Epidermal melanocyte (primary cell): ENCODE results near the gene MALSU1.
"Not testable (repeated sequence)": the region's sequence is repeated elsewhere in the genome, so short reads cannot be mapped to it uniquely, and the experiment has no call there.

ENCODE experiments used
- DNase-seq: peaks from one replicate; pipeline ENCODE4 v3.0.0; 2011; ENCODE audit warnings: low spot score; ENCODE audit not compliant: insufficient read length

The MALSU1 gene

DNA sequence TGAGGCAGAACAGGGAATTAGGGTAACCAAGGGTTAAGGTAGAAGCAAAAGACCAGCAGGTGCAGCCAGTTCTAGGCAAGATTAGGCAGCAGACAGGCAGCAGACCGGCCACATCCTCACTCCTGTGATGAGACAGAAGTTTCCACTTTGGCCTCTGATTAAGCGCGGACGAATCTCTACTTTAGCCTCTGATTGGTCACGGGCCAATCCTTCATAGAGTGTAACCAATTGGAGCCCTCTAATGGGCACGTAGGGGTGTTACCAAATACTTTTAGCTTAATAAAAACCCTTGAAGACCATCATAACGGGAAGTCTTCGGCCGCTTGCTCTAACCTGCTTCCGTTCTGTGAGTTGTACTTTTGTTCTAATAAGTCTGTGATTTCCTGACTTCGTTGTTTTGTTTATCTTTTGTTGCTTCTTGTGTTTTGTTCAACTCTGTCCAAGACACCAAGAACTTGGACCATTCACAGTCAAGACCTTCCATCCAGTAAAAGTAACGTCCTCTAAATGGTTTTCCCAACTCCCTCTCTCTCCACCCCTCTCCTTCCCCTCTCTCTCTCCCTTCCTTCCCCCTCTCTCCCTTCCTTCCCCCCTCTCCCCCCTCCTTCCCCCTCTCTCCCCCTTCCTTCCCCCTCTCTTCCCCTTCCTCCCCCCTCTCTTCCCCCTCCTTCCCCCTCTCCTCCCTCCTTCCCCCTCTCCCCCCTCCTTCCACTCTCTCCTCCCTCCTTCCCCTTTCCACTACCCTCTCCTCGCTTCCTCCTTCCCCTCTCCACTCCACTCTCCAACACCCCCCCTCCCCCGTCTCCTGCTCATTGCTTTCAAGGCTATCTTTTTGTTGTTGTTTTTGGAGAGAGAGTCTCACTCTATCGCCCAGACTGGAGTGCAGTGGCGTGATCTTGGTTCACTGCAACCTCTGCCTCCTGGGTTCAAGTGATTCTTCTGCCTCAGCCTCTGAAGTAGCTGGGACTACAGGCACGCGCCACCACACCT, 13.2 kb upstream of the MALSU1 start:
- no peak for DNase-seq

DNA sequence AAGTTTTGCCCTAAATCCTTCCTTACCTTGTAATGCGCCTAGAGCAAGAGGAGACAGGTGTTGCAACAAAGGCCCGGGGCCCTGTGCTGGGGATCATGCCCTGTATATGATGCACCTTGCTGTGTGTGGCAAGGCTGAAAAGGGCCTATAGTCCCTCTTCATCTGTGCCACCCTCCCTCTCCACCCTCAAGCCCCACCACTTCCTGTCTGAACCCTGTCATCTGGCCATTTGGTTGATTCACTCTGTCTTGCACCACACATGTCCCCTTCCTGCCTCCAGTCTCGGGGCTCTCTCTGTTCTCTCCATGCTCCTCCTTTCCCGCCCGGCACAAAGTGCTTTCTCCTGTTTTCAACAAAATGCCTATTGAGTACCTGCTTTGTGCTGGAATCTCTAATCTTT, 11.5 kb upstream of the MALSU1 start:
- no peak for DNase-seq

DNA sequence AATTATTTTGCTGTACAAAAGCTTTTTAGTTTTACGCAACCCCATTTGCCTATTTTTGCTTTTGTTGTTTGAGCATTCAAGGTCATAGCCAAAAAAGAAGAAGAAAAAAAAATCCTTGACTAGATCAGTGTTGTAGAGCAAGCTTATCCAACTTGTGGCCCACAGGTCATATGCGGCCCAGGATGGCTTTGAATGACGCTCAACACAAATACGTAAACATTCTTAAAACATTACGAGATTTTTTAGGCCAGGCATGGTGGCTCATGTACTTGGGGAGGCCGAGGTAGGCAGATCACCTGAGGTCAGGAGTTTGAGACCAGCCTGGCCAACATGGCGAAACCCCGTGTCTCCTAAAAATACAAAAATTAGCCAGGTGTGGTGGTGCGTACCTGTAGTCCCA, 8.1 kb upstream of the MALSU1 start:
- no peak for DNase-seq

DNA sequence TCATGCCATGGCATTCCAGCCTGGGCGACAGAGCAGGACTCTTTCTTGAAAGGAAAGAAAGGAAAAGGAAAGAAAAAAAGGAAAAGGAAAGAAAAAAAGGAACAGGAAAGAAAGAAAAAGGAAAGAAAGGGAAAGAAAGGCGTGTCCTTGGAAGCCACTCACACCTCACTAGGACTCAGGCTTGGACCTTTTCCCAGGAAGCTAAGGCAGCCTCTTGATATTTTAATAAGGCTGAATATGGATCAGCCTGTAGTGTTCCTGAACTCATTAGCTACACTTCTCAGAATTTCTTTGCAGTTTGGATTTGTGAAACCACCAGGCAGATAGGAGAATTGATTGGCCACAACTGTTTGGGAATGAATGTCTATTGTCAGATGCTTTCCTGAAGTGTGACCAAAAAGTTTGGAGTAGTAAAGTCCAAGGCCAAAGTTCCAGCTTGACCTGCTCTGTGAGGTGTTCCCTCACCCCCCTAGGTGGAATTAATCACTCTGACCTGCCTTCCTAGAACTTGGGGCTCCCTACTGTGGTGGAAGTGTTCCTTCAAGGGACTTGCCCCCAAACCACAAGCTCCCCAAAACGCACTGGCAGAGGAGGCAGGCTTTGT, 7.1 kb upstream of the MALSU1 start:
- DNase-seq = no peak

DNA sequence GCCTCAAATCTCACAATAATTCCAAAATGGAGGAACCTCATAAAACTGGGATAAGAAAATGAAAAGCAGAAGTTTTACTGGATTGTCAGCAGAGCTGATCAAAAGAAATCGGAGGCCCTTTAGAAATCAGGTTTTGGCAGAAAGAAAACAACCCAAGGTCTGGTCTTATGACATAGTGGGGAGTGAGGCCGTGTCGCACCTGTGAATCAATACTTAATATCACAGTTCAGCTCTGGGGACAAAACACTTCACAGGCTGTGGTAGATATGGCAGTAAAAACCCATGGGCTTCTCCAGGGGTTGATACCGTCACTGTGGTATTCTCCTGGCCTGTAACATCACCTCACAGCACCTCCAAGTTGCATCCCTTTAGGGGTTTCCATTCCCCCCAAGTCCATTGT, 6.5 kb upstream of the MALSU1 start:
- no peak for DNase-seq

DNA sequence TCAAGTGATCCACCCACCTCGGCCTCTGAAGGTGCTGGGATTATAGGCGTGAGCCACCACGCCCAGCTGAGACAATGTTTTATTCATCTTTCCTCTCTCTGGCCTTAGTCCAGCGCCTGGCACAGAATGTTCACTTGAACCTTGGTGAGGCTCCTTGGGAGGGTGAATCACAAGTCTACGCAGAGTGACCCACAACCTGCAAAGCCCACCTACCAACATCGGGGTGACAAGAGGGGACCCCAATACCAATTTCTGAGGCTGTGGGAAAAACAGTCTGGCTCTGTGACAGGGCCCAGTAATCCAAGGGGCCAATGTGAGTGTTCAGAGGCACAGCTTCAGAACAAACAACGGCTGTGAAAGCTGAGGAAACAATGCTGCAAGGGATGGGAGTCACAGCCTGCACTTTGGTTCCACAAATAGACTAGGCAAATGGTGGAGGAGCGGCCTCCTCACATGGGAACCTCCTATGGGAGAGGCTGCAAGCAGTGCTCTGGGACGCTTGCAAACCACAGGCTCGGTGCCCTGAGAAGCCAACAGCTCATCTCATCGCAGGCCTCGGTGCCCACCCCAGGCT, 5.6 kb upstream of the MALSU1 start:
- no peak for DNase-seq

DNA sequence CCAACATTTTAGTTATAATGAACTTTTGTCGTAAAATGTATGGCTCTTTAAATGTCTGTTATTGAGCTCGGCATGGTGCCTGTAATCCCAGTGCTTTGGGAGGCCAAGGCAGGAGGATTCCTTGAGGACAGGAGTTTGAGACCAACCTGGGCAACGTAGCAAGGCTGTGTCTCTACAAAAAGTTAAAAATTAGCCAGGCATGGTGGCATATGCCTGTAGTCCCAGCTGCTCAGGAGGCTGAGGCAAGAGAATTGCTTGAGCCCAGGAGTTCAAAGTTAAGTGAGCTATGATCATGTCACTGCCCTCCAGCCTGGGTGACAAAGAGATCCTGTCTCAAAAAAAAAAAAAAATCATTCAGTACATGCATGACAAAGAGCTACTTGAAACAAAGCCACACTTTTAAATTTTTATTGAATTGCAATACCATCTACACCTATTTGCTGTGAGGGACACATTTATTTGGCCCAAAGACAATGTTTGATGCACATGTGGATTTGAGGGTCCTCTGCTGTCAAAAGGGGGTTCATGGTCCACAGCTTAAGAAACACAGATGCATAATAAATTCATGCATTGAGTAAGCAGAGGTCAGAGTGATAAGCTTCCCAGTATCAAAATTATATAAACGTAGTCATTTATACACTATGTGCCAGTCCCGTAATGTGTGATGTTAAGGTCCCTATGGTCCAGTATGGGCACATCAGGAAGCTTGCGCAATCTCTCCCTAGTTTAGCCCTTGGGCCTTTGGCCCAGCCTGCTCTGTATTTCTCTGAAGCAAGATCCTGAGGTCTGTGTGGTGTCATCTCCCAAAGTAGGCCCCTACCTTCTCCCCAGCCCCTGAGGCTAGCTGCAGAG, 4.4 kb upstream of the MALSU1 start:
- DNase-seq = no peak

DNA sequence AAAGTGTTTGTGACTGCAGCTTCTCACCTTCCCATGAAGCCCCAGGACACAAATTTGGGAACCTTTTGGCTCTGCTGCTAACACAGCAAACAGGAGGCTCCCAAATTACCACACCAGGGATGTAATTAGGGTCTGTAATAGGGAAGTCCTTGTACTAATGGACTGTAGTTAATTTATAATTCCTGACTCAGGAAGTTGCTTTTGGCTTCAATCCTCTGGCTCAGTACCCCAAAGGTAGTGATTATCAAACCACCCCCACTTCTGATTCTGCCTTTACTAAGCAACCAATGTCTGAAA, 3.8 kb upstream of the MALSU1 start:
- DNase-seq = no peak

DNA sequence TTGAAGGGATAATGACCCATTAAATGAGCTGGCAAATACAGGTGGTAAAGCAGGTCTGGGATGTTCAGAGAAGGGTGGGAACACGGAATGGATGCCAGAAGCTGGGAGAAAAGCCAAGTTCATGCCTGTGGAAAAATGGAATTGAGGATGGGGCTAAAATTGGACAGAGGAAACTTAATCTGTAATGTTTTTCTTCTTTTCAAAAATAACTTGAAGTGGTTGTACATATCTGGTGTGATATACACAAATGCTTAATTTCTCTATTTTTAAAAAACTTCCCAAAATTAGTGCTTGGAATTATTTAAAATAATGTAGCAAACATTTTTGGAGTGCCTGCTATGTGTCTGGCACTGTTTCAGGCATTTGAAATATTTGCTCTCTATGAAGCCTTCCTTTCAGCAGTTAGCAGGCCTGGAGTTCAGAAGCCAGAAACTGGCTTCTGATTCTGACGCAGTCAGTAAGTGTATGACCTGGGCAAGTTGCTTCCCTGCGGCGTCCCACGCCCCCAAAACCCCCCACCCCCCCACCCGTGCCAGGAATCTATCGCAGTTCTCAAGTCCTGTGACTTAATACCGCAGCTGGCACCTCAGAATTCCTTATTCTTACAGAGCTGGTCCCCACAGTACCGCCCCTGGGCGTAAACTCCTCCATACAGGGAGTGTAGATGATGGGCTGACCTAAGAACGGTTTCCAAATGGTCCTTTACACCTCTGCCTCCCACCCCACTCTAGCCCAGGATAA, 828 bp upstream of the MALSU1 start:
- no peak for DNase-seq

DNA sequence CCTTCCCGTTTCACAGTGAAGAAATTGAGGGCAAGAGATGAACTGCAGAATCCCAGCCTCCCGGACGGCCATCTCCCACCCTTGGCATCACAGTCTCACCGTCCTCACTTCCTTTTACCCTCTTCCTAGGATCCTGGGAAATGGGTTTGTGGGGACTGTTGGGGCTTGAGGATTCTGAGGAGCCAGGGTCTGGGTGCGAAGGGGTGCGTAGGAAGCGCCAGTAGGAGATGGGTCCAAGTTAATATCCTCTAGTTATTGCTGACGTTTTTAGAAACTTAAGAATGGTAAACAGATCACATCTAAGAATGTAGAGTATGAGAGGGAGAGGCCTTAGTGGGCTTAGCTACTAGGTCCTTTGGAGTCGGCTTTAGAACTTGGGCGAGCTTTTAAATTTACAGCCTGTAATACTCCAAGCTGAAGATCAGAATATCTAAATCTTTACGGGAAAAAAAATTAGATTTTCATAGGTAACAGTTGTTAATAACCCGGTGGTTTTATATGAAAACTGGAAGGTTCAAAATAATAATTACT, 696 bp downstream of the MALSU1 start:
- DNase-seq = no peak

DNA sequence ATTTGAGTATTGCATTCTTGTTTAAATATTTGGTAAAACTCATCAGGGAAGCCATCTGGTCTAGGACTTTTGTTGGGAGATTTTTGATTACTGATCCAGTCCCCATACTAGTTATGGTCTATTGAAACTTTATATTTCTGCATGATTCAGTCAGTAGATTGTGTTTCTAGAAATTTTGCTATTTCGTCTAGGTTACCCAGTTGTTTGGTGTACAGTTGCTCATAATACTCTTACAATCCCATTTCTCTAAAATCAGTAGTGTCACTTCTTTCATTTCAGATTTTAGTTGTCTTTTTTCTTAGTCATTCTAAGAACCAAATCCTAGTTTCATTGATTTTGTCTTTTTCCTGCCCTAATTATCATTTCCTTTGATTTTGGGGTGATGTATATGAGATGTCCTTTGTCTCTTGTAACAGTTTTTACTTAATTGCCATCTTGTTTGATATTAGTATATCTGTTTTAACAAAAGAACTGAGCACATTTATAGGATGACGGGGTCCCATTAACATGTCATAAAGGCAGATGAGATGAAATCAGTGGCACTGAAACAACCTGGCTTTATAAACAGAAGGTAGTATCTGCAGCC, 7.9 kb downstream of the MALSU1 start:
- DNase-seq = no peak

DNA sequence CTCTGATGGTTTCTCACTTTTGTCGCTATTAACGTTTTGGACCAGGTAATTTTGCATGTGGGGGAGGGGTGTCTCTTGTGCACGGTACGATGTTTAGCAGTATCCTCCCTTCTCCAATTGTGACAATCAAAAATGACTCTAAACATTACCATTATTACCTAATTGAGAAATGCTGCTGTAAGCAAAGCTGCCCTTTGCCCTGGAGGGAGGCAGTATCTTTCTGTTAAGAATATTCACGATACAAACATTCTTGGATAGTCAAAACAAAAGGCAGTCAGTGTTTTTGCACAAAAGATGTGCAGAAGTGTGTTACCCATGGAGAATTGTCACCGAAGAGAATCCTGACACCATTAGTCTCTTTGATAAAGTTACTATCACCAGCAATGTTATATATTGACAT, 9.6 kb downstream of the MALSU1 start:
- DNase-seq = no peak

DNA sequence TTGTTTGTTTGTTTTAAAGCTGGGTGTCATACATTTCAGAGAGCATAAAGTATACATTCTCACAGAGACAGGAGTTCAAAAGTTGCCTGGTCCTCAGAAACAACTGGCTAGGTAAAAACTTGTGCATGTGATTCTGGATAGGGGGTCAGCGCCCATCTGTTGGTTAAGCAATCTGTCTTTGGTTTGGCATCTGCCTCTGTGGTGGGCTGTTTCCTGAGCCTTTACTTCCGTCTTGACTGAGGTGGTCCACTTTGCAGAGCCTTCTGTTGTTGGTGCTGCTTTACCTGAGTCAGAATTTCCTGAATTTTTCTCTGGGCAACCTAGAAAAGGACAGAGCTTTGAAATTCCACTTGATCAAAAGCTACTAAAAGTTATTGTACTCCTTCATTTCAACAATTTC, 13.0 kb downstream of the MALSU1 start:
- not testable (repeated sequence) for DNase-seq

DNA sequence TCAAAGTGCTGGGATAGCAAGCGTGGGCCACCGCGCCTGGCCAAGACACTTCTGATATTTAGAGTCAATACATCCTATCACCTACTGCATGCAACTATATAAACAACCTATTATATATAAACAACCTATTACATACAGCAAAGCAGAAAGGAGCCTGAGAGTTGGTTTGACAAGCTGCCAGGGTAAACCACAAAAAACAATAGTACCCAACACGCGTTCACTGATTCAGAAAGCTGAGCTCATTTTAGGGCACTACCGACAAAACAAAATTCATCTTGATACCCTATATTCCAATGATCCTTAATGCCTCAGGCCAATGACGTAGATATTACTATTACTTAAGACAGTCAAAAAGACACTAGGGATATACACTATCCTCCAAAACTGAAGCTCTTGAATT, 16.2 kb downstream of the MALSU1 start:
- no peak for DNase-seq

DNA sequence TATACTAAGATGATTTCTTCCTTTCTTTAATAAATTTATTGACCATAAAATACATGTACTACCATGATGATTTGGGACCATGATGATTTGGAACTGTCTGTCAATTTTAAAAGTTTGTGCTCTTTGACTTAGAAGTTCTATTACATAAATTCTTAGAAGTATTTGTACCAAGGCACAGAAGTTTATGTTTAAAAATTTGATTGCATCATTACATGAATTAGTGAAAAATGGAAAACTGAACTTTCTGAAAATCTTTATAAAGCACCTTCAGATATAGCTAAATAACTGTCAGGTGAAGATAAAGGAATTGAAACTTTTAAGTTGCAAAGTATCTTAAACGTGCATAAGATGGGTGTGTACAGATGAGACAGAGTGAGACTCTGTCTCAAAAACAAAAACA, 32.0 kb downstream of the MALSU1 start:
- no peak for DNase-seq

DNA sequence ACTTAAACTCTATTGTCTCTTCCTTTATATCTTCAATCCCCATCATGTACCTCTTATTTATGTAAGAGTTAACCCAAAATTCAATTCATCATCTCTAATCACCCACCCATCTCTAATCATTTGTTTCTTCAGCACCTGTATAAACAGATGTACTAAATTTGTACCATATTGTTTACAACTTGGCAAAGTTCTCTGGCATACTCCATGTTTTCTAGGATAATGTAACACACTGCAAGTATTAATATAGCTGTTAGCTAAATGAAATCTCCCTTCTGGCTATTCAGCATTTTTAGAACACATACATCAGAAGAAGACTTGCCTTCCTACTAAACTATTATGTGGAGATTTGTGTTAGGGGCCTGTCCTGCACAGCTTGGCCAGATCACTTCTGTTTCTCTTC, 33.1 kb downstream of the MALSU1 start:
- no peak for DNase-seq

DNA sequence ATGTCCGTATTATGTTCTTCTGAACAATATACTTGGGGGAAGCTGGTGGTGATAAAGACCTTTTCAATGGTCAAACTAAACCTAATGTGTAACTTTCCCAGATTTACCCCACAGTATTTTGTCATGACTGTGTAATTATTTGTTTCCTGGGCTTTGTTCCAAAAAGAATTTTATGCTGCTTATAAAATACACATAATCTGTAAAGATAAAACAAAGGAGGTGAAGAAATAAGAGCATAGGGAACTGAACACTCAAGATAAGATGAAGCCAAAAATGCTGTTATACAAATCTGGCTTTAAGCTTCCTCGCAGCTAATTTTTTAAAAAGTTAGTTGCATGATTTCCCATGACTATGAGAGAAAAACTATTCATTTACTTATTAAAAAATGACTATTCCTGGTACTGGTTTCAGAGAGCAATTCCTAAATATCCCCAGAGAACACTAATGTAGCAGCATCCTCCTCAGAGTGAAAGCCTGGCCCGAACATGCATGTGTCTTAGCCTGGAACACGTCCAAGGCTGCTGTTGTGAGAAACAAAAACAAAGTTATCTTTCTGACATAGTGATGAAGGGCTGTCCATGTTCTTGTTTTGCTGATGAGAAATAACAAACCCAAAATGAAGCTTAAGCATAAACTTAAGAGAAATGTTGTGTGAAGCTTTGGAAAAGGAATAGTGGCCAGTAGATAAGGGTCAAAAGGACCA, 33.9 kb downstream of the MALSU1 start:
- no peak for DNase-seq

DNA sequence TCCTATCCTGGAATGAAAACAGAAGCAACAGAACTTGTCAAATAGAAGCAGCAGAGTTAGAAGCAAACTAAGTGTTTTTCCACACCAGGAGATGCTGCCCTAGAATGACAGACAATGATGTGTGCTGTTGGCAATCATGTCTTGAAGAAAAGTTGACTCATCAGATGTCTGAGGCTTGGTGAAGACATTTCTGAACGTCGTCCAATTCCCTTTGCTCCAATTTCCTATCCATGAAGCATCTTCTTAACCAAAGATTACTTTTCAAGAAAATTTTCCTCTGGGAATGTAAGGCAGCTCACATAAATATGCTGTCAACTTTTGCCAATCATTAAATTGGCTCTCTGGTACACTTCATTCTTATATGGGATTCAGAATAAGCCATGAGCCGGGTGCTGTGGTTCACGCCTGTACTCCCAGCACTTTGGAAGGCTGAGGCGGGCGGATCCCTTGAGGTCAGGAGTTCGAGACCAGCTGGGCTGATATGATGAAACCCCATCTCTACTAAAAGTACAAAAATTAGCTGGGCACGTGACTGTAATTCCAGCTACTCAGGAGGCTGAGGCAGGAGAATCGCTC, 34.6 kb downstream of the MALSU1 start:
- DNase-seq = no peak

DNA sequence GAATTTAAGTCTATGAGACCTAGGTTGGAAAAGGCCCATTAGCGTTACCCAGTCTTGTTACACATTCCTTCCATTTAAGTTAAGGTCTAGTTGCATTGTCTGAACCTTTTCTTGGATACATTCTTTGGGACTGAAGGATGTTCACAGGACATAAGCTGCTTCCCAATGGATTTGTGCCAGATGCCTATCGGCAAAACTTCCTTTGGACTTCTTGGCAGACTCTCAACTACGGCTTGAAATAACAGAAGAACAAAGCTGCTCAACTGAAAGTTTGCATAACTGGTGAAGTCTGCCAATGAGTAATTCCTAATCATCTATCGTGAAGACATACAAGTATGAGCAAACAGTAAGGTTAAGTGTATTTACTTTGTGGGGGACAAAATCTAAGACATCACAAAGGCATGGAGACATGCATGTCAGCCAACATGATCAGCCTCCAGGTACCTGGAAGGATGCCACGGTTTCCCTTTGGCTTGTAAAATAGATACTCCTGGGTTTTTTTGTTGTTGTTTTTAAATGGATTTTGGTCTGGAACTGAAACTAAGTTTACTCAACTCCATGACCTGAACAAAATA, 35.4 kb downstream of the MALSU1 start:
- DNase-seq = peak; percentile 44
